Eye (tissue), 1 donor: Measurements from ENCODE around the gene AGER.
A peak's percentile ranks its signal among the peaks of the same experiment; 100 is the strongest.
"Not testable (repeated sequence)": the region's sequence is repeated elsewhere in the genome, so short reads cannot be mapped to it uniquely, and the experiment has no call there.

ENCODE experiments used
- DNase-seq: peaks from one replicate; pipeline ENCODE4 v3.0.0-alpha.2; 2015

Gene AGER

GRCh38 chr6:32146687-32147086 is 37.4 kb downstream of the AGER start:
- DNase-seq = no peak

DNA sequence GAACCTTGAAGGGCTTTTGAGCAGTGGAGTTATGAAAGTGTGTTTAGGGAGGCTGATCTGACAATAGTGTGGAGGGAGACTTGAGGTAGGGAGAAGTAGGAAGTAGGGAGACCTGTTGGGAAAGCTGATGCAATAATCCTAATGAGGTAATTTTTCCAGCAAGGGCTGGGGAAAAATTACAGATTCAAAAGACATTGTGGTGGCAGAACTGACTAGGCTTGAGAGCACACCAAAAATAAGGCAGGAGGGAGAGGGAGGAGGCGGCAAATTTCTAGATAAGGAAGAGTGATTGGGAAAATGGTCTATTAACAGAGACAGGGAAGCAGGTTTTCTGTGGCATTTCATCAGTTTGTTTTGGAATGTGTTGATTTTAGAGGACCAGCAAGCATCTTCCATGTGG is 37.8 kb downstream of the AGER start:
- DNase-seq = no peak

DNA sequence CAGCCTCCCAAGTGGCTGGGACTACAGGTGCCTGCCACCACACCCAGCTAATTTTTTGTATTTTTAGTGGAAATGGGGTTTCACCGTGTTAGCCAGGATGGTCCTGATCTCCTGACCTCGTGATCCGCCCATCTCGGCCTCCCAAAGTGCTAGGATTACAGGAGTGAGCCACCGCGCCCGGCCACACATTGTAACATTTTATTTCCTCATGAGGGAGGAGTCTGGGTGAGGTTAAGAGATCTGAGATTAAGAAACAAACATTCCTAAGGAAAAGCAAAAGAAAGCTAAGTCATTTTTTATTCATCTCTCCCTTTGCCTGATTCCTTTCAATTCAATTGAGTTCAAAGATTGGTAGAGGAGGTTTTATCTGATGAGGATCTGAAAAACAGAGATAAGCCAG is 39.8 kb downstream of the AGER start:
- DNase-seq = not testable (repeated sequence)

DNA sequence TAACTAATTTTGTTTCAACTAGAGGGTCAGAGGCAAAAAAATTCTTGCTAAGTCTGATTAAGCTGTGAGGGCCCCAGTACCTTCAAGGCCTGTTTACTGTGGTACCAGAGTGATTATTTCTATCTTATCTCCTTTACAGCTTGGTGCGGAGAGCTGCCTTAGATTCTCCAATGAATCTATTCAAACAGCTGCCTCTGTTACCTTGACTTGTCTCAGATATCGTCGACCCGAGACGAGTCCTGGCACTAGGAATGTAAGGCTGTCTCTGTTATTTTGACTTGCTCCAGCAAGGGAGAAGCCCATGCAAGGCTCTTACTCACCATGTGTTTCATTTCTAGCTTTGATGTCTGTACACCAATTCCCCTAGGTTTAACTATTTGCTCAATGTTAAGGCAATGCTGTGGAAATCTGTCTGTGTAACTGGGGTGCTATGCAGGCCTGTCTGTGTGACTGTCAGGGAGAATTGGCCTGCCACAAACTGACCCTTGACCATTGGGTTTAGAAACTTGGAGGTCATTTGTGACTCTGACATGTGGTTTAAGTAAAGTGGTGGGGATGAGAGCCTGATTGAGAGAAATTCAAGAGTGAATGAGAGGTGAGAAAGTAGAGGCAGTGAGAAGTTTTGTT is 43.5 kb downstream of the AGER start:
- DNase-seq = no peak

- peak; percentile 43 for DNase-seq
Observed at GRCh38 chr6:32139590-32139989, 44.5 kb downstream of the AGER start.

DNA sequence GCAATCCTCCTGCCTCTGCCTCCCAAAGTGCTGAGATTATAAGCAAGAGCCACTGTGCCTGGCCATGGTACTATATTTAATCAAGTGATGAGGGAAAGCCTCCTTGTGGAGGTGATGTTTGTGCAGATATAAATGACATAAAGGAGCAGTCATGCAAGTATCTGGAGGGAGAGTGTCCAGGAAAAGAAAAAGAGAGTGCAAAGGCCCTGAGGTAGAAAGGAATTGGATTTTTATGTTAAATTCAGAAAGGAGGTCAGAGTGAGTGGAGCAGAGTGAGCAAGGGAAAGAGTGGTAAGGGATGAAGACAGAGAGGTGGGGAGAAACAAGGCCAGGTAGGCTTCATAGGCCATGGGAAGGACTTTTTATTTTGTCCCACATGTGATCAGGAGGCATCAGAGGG is 46.6 kb downstream of the AGER start:
- no peak for DNase-seq

DNA sequence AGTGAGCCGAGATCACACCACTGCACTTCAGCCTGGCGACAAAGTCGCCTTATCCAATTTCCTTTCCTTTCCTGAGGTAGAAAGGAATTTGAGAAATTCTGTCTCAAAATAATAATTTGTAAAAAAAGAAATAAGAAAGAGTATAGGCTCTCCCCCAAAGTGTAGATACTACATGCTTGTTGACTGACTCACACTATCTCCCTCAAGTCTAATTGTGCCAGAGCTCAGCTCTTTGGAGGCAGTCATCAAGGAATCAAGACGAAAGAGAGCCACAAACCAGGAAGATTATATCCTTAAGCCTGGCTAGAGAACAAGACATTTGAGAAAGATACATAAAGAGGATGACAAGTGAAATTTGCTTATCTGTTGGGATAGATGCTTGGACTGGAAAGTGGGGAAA is 50.3 kb downstream of the AGER start:
- DNase-seq = no peak

GRCh38 chr6:32132110-32132509 is 51.9 kb downstream of the AGER start:
- no peak for DNase-seq

GRCh38 chr6:32131439-32131948 is 52.6 kb downstream of the AGER start:
- no peak for DNase-seq
